ENCODE results near the gene HTRA2.

HTRA2 gene

DNA sequence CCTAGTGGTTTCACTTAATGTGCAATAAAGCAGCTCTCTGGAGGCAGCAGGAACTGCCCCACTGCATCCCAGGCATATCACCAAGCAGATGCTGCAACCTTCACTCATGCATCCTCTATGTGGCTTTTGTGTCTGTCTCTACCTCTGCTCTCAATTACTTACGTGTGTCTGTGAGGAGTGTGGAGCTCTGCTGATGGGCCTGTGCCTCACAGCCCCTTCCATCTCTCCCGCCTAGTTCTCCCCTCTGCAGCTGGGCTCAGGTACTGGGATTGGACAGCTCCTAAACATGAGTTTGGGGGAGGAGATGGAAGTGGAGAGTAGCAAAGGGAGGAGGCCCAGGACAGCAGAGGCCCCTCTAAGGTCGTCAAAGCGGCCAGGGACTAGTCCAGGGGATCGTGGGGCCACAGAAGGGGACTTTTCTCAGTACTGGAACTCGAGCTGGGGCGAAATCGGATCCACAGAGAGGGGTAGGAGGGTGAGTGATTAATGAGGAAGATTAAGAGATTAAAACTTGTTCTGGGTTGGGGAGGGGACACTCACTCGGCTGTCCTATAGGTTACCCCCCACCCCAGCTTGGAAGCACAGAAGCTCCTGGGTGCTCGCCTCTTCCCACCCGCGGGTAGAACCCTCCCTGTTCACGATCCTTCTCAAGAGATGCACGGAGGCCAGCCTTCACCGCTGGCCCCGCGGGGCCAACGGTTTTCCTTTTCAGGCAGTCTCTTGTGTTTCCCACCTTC is 28.2 kb upstream of the HTRA2 start:
- no peak for DNase-seq

DNA sequence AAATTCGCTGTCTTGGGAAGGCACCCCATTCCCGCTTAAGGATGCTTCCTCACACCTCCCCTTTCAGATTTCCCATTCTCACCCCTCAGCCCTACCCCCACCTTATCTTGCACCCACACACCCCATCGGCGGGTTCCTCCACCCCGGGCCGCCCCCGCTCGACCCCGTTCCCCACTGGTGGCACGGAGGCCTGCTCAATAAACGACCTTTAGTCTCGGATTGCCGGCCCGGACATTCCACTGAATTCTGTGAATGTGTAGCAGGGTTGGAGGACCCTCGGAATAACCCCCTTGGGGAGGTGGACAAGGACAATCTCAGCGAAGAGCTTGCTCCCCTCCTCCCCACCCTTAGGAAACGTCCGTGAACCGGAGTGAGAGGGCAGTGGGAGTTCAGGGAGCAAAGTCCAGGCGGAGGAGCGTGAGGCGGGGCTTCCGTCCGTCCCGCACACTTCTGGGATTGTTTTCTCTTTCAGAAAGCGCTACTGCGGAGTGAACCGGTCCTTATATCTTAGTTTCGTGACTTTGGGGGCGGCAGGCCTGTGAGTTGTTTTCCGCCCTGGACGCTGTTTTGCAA is 27.5 kb upstream of the HTRA2 start:
- DNase-seq, result no peak

DNA sequence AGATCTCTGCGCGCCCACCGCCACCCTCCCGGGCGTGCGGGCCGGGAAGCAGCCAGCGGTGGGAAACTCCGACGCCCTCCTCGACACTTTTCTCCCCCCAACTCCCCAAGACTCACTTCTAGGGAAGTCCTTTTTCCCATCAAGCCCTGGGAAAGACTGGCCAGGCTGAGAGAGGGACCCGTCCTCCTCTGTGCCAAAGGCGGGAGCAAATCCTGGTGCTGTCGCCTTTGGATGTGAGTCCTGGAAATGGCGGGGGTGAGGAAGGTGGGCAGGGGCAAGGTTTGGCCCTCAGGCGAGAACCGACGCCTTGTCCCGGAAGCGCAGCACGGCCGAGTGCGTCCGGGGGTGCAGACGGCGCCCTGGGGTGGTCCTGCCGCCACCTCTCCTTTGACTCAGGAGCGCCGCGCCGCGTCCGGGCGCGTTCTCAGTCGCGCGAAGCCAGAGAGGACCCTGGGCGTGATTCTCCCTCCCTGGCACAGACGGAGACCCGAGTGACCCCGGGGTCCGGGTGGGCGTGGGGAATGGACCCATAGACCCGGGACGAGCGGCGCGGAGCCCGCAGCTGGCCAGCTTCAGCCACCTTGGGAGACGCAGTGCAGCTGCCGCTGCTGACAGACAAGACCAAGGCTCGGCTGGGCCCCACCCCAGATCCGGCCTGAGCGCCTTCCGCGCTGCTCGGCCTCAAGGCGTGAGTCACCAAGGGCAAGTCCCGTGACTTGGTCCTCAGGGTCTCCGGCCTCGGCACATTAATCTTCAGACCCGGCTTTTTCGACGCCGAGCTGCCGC is 26.8 kb upstream of the HTRA2 start:
- no peak for DNase-seq

DNA sequence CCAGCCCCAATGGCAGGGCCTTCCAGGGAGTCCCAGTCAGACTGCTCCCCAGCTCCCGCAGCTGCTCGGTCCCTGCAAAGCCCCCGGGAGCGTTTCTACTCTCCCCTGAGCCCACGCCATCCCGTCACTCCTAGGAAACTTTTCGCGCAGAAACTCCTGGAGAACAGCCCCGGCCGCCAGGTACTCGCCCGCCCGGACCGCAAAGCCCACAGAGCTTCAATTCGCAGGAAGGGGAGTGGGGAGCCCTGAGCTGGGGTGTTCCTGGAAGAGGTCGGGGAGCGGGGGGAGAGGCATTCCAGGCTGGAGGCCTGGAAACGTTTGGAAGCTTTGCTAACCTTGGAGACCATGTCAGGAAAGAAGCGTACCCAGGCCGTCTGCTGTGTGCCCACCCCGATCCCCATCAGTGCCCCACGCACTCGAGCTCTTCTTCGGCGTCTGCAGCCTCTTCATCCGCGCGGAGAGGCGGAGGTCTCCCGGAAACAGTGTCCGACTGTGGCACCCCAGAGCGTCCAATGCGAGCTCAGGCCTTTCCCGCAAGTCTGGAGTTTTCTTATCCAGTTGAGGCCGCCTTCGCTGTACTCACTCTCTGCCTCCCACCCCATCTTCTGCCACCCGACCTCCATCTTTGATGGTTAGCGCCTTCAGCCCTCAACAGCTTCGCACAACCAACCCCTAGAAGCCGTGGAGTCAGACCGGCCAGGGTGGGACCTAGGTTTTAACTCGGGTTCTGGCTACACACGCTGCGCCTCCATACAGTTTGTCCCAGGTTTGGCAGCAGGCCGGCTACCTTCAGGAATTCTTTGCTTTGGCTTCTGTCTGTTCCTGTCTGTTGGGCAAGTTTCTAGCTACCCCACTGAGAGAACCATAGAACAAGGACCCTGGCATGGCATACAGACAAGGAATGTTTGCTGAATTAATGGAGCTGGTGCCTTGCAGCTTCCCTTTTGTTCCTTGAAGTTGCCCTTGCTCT is 25.9 kb upstream of the HTRA2 start:
- no peak for DNase-seq

DNA sequence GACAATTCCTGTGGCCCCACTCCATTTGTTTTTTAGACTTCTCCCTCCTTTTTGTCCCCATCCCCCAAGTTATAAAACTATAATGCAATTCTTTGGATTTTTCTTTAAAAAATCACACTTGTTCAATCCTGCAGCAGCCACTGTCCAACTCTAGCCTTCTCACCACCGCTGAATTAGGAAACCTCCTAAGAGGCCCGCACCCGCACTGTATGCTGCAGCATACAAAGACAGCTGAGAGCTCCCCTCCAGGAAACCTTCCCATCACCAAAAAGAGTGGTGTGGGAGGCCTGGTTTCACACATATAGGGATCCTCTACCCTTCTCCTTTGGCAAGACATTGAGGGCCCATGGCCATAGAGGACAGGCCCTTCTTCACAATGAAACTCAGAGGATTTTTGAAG is 25.1 kb upstream of the HTRA2 start:
- no peak for DNase-seq

DNA sequence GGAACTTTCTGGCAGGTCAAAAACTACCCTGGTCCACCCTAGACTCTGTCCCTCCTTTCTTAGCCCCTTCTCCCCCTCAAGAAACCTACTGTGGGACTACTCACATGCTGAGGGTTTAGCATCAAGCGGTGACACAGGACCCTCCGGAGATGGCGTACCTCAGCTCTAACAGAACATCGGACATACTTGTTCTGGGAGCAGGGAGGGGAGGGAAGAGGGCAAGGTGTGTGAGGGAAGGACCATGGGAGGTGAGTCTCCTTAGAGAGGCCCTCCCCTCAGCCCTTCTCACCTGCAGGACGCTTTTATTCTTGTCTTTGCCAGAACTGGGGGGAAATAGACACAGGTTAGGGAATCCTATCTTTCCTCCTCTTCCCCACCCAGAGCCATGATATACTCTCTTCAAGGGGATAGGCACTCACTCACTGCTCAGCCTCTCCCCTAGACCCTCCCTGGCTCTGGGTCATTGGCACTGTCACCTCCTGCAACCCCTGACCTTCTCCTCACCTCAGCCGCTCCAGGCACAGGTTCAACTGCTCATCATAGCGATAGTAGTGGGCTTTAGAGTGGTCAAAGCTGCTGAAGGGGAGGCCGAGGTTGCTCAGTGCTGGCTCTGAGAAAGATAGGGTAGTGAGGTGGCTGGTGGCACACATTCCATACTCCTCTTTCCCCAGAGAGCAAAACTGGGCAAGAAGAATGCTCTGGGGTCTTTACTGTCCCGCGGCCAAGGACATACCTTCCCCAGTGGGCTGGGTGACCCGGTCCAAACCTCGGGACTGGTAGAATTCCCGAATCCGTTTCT is 24.1 kb upstream of the HTRA2 start:
- no peak for DNase-seq

DNA sequence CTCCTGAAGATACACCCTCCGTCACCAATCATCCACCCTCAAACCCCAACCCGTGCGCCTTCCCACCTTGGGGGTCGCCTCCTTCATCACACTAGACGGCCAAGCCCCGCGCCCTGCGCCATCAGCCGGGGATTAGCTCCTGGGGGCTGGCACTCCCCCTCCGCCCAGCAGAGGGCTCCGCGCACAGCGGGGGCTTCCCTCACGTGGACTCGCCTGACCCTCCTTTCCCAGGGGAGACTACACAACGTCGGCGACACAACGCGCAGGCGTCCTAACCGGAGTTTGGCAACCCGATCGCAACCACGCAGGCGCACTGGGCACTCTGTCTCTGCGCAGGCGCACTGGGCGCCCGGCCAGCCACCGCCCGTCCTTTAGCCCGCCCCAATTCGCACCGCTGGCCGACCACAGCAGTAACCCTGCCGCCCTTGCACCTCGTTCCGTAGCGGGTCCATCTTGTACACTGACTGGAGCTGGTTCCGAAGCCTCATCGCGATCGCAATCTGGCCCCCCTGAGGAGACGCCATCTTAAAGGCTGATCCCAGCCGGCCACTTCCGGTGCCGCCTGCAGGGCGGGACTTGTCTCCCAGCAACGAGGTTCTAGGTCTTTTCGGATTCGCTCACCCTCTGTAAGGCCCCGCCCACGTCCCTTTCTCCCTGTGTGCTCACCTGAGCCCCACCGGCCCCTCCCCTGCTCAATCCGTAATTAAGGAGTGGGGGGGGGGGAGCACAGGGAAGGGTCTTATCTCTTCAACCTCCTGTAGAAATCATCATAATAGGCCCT is 22.4 kb upstream of the HTRA2 start, which contains the start of gene PCGF1:
PCGF1 (minus strand) TSS at position 551 of the 781 bp plus-strand sequence; CDS start at position 524, 27 bp downstream.
- DNase-seq, result peak; percentile 94

DNA sequence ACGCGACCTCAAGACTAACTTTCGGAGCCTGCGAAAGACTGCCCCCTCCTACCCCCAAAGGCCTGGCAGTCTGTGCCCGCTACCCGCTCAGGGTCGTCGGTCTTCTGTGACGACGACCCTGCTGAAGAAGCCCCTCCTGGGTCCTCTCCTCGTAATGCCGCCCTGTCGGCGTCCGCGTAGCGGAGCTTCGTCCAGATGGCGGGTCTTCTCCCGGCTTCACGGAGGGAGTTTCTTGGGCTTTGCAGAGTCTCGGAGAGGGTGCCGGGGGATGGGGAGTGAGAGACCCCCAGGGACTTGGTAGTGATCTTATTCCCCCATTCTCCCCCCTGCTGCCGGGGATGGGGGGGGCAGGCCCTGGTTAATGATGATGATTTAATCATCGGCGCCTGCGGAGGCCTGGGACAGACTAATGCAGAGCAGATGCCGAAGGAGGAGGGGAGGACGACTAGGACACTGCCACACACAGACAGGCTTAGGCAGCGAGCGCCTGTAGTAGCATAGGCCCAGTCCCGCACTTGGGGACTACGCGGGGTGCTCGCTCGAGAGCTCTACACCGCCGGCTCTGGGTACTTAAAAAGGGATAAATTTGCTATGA is 21.7 kb upstream of the HTRA2 start:
- no peak for DNase-seq

DNA sequence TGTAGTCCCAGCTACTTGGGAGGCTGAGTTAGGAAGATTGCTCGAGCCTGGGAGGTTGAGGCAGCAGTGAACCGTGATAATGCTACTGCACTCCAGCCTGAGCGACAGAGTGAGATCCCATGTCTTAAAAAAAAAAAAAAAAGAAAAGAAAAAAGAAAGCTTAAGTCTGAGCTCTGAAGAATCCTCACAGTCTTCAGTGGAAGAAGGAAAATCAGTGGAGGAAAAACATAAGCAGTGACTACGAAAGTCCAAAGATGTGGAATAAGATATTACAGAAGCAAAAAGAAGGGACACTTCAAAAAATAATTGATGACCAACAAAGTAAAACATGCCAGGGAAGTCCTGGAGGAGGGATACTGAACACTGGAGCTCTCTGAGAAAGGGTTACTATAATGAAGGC is 19.5 kb upstream of the HTRA2 start:
- DNase-seq, result no peak

DNA sequence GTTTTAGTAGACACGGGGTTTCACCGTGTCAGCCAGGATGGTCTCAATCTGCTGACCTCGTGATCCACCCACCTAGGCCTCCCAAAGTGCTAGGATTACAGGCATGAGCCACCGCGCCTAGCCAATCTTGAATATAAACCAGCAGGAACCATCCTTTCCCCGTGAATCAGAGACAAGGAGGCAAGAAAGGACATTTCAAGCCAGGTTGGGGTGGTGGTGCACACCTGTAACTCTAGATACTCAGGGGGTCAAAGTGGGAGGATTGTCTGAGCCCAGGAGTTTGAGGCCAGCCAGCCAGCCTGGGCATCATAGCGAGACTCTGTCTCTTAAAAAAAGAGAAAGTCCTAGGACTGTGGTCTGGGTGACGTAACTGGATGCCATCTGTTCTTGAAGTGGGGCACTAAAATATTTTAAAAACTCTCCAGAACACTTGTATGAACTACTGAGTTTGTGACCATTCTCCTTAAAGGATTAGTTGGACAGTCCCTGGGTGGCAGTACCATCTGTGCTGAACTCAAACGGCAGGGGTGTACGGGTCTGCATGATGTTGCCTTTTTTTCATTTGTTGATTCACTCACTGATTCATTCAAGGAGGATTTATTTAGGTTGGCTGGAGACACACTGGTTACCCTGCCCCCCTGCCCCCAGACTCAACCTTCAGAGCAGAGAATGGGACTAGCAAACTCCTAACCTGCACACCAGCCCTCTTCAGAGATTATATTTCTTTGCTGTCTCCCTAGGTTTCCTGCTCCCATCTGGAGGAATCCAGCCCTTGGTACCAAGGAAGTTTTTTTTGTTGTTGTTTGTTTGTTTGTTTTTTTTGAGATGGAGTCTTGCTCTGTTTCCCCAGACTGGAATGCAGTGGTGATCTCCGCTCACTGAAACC is 18.4 kb upstream of the HTRA2 start:
- DNase-seq, result no peak

DNA sequence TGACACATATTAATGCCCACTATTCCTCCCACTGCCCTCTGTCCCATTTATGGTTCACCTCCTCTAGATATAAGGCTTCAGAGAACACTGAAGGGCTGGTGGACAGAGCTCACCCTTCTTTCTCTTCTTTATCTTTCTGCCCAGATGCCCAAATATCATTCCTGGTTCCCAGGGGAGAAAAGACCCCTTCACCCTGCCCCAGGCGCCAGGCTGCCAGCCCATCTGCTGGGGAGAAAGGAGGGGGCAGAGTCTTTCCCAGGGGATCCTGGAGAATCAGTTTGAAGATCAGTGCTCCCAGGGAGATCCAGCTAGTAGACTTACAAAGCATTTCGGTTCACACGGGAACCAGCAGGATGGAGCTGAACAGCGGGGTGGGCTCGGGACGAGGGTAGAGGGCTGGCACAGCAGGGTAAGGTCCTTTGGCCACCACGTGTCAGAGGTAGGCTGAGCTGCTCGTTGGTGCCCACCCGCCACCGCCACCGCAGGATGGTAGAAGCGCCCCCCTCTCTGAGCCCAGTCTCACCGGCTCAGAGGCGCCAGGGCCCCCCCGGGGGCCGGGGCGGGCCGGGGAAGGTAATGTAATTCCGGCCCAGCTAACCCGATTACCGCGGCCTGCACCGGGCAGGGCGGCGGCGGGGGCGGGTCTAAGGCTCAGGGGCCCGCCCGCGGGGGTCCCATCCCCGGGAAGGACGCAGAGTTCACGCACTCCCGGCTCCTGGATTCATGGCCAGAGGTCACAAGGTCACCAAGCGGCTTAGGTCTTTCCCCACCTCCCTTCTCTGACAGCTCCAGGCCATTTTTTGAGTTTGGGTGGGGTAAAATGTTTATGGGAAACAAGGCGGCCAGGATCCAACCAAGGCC is 16.8 kb upstream of the HTRA2 start:
- DNase-seq, result no peak

DNA sequence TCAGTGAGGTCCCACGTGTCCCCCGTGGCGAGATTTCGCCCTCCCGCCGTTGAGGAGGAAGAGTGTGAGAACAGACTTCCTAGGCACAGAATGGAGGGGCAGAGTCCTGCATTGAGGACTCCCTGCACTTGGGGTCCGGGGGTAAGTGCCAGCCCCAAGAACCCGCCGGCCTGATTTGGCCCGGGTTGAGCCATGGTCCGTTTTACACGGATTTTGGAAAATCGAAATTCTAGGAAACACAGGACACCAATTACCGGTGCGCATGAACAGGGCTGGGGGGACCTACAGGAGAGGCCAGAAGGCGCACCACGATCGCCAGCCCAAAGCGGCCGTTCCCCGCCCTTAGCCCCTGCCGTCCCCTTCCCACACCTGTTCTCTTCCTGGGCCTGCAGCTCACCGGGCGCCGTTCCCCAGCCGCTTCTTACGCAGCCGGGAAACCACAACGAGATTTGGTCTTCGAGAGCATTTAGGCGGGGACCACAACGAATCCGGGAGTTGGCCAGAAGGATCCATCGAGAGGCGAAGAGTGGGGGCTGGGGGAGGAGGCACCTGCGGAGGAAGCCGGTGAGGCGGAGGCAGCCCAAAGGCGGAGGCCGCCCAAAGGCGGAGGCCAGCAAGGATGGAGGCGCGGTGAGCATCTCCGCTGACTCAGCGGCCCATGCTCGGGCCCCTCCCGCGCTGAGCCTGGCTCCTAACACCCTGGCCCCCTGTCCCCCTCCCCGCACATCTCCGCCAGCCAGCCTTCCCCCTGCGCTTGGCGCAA is 15.9 kb upstream of the HTRA2 start:
- DNase-seq, result no peak

DNA sequence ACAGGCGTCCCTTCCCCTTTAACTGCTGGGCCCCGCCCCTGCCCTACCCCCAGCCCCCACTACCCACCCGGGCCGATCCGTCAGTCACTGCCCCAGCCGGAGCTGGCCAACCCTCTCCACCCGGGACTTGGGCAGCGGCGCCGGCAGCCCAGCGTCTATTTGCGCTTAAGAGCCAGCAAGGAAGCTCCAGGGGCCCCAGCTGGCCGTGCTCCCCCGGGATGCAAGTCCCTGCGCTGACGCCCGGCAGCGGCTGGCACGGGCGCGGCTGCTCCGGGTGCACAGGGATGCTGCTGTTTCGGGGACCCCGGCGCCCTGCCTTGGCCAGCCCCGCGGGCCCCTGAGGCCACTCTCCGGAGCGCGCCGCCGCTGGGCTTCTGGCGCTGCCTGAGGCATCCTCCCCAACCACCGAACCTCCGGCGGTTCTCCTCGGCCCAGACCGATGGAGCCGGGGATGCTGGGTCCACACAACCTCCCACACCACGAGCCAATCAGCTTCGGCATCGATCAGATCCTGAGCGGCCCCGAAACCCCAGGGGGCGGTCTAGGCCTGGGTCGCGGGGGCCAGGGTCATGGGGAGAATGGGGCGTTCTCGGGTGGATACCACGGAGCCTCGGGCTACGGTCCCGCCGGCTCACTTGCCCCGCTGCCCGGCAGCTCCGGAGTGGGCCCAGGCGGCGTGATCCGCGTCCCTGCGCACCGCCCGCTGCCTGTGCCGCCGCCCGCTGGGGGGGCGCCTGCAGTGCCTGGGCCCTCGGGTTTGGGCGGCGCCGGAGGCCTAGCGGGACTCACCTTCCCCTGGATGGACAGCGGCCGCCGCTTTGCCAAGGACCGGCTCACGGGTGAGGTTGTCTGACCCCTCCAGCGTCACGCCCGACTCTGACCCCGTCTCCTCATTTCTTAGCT is 15.1 kb upstream of the HTRA2 start, which contains the start of gene TLX2:
TLX2 (plus strand) TSS at position 83 of the 903 bp plus-strand sequence; CDS start at position 440, 357 bp downstream.
- DNase-seq, result no peak

DNA sequence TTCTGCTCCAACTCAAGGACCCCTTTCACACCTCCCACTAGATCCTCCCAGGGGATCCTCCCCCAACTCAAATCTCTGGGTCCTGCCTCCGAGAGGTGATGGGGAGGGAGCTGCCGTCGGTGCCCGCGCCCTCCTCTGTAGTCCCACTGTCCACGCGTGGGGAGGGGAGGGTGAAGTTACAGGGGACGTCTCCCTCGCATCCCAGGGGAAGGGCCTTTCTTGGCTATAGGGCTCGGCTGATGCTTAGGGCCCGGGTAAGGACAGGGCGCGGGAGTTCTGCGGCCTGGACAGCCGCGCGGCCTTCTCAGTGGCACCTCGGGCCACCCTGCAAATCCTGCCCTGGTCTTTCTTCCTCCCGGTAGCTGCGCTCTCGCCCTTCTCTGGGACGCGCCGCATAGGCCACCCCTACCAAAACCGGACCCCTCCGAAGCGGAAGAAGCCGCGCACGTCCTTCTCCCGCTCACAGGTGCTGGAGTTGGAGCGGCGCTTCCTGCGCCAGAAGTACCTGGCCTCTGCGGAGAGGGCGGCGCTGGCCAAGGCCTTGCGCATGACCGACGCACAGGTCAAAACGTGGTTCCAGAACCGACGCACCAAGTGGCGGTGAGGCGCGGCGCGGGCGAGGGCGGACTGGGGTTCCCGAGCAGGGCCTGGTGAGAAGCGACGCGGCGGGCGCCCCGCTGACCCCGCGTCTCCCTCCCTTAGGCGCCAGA is 14.3 kb upstream of the HTRA2 start:
- no peak for DNase-seq

DNA sequence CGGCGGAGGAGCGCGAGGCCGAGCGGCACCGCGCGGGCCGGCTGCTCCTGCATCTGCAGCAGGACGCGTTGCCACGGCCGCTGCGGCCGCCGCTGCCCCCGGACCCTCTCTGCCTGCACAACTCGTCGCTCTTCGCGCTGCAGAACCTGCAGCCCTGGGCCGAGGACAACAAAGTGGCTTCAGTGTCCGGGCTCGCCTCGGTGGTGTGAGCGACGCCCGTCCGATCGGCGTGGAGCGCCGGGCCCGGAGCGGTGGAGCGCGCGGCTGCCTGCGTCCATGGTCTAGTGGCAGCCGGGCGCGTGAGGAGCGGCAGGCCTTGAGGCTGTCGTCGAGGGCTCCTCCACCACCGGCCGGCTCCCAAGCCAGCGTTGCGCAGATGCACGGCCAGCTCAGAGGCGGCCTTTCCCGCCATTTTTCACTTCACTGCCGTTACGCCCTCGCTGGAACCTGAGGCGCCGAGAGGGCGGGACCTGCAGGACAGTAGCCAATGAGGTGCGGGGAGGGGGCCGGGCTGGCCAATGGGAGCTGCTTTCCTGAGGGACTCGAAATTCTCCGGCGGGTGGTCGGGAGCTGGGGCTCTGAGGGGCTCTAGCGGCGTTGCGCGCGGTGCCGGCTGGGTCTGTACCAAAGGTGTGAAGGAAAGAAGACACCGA is 13.6 kb upstream of the HTRA2 start:
- DNase-seq, result no peak
